GM19239 (cell line): ENCODE results near the gene PDZK1.
"Not testable (repeated sequence)": the region's sequence is repeated elsewhere in the genome, so short reads cannot be mapped to it uniquely, and the experiment has no call there.

Experiments
- DNase-seq: peaks from one replicate; pipeline ENCODE4 v3.0.0; 2011; ENCODE audit warnings: low spot score; ENCODE audit not compliant: insufficient read length
- FAIRE-seq: peaks from 2 replicates; lab custom pipeline; 2011; peaks lifted over from hg19 to GRCh38; lab: Jason Lieb, UNC

The PDZK1 gene

GRCh38 chr1:145711213-145711651 is 4.1 kb upstream of the PDZK1 start:
- no peak for DNase-seq
- no peak for FAIRE-seq

- no peak for FAIRE-seq
Measured at GRCh38 chr1:145710291-145711027, 3.3 kb upstream of the PDZK1 start.

GRCh38 chr1:145708063-145708462 is 895 bp upstream of the PDZK1 start:
- no peak for FAIRE-seq

More at GRCh38 chr1:145710291-145711027, 3.3 kb upstream of the PDZK1 start:
- no peak for DNase-seq

GRCh38 chr1:145706086-145706664 is 993 bp downstream of the PDZK1 start:
- FAIRE-seq (no peak), DNase-seq (no peak)

More at GRCh38 chr1:145708063-145708462, 895 bp upstream of the PDZK1 start:
- DNase-seq = no peak

- DNase-seq (no peak), FAIRE-seq (no peak)
Measured at GRCh38 chr1:145705622-145706021, 1.5 kb downstream of the PDZK1 start.

GRCh38 chr1:145702826-145703225 is 4.3 kb downstream of the PDZK1 start:
- FAIRE-seq (no peak), DNase-seq (no peak)

- DNase-seq = no peak
- FAIRE-seq = no peak
Measured at GRCh38 chr1:145702052-145702451, 5.1 kb downstream of the PDZK1 start.

GRCh38 chr1:145701306-145701862 is 5.8 kb downstream of the PDZK1 start:
- FAIRE-seq = no peak

GRCh38 chr1:145696630-145696960 is 10.6 kb downstream of the PDZK1 start:
- DNase-seq = no peak
- no peak for FAIRE-seq

More at GRCh38 chr1:145701306-145701862, 5.8 kb downstream of the PDZK1 start:
- no peak for DNase-seq

GRCh38 chr1:145695821-145696629 is 11.1 kb downstream of the PDZK1 start:
- DNase-seq = no peak
- no peak for FAIRE-seq

- no peak for FAIRE-seq
Measured at GRCh38 chr1:145692785-145693443, 14.3 kb downstream of the PDZK1 start.

GRCh38 chr1:145690587-145691558 is 16.3 kb downstream of the PDZK1 start:
- peak; percentile 73 for DNase-seq

More at GRCh38 chr1:145692785-145693443, 14.3 kb downstream of the PDZK1 start:
- no peak for DNase-seq

GRCh38 chr1:145689922-145690321 is 17.2 kb downstream of the PDZK1 start:
- FAIRE-seq = no peak
- no peak for DNase-seq

More at GRCh38 chr1:145690587-145691558, 16.3 kb downstream of the PDZK1 start:
- FAIRE-seq = peak; percentile 61

GRCh38 chr1:145688924-145689323 is 18.2 kb downstream of the PDZK1 start:
- no peak for FAIRE-seq
- DNase-seq = no peak

- DNase-seq = no peak
- no peak for FAIRE-seq
Measured at GRCh38 chr1:145688328-145688727, 18.8 kb downstream of the PDZK1 start.

- FAIRE-seq = not testable (repeated sequence)
Measured at GRCh38 chr1:145686078-145686477, 21.1 kb downstream of the PDZK1 start.

GRCh38 chr1:145684858-145685257 is 22.3 kb downstream of the PDZK1 start:
- not testable (repeated sequence) for DNase-seq, FAIRE-seq

More at GRCh38 chr1:145686078-145686477, 21.1 kb downstream of the PDZK1 start:
- not testable (repeated sequence) for DNase-seq

GRCh38 chr1:145673217-145673616 is 34.0 kb downstream of the PDZK1 start:
- FAIRE-seq, DNase-seq: not testable (repeated sequence)
